Measurements from ENCODE around the gene IL13.

The IL13 gene

GRCh38 chr5:132677682-132678400 is 19.9 kb downstream of the IL13 start:
- Histone ChIP-seq H3K9ac (ENCODE audit: low read length) (no peak overlapping the region), H3K9me3 (ENCODE audit: control insufficient read depth, low read length) (no peaks in the 10 kb centered on the region), H3K4me1 (ENCODE audit: control insufficient read depth, insufficient read depth, low read length) (peaks cover 38% of the 10 kb centered on the region), H3K4me3 (ENCODE audit: low read length) (no peak overlapping the region), H3K27me3 (ENCODE audit: control insufficient read depth, insufficient read depth, low read length) (no peaks in the 10 kb centered on the region), H3K36me3 (ENCODE audit: control insufficient read depth, insufficient read depth, low read length) (no peaks in the 10 kb centered on the region)

DNA sequence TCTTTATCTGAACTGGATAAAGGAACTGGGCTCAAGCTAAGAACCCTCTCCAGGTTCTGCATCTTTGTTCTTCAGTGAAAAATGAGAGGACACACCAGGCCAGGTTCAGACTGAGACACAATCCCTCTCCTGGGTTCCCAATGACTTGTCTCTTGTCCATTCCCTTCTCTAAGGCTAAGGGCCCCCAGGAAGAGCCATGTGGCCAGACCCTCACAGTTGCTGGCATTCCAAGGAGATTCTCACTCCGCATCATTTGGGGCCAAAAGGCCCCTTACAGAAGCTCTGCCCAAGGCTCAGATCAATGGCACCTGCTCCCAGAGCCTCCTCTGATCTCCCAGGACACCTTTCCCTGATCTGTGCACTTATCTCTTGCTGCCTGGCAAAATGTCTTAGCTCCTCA is 20.8 kb downstream of the IL13 start:
- Histone ChIP-seq H3K4me1 (ENCODE audit: control insufficient read depth, insufficient read depth, low read length) (peaks cover 31% of the 10 kb centered on the region), H3K36me3 (ENCODE audit: control insufficient read depth, insufficient read depth, low read length) (no peaks in the 10 kb centered on the region), H3K4me3 (ENCODE audit: low read length) (no peak overlapping the region), H3K9me3 (ENCODE audit: control insufficient read depth, low read length) (no peaks in the 10 kb centered on the region), H3K9ac (ENCODE audit: low read length) (no peak overlapping the region), H3K27me3 (ENCODE audit: control insufficient read depth, insufficient read depth, low read length) (no peaks in the 10 kb centered on the region)

- Histone ChIP-seq H3K4me1 (ENCODE audit: control insufficient read depth, insufficient read depth, low read length) (peaks cover 29% of the 10 kb centered on the region), H3K9ac (ENCODE audit: low read length) (no peak overlapping the region), H3K4me3 (ENCODE audit: low read length) (no peak overlapping the region), H3K9me3 (ENCODE audit: control insufficient read depth, low read length) (no peaks in the 10 kb centered on the region), H3K27me3 (ENCODE audit: control insufficient read depth, insufficient read depth, low read length) (no peaks in the 10 kb centered on the region), H3K36me3 (ENCODE audit: control insufficient read depth, insufficient read depth, low read length) (no peaks in the 10 kb centered on the region)
These were observed 21.2 kb downstream of the IL13 start for GRCh38 chr5:132679166-132679565.

DNA sequence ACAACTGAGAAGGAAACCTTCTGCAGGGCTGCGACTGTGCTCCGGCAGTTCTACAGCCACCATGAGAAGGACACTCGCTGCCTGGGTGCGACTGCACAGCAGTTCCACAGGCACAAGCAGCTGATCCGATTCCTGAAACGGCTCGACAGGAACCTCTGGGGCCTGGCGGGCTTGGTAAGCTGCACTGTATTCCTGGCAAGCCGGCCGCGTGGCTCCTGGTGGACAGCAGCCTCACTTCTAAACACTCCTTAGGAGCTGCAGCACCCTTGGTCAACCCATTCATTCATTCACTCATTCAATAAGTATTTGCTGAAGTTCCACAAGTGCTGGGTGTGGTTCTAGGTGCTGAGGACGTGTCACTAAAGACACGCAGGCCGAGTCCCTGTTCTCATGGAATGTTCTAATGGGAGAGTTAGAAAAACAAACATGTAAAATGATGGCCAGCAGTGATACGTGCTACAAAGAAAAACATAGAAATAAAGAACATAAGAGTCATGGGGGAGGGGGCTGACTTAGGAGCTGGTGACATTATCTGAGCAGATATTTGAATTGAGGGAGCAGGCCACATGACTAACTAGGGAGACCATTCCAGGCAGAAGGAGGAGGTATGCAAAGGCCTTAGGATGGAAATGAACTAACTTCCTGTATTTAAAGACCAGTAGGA is 21.9 kb downstream of the IL13 start:
- Histone ChIP-seq H3K4me1 (ENCODE audit: control insufficient read depth, insufficient read depth, low read length) (peaks cover 22% of the 10 kb centered on the region), H3K27me3 (ENCODE audit: control insufficient read depth, insufficient read depth, low read length) (no peaks in the 10 kb centered on the region), H3K9me3 (ENCODE audit: control insufficient read depth, low read length) (no peaks in the 10 kb centered on the region), H3K4me3 (ENCODE audit: low read length) (no peak overlapping the region), H3K36me3 (ENCODE audit: control insufficient read depth, insufficient read depth, low read length) (no peaks in the 10 kb centered on the region), H3K9ac (ENCODE audit: low read length) (no peak overlapping the region)

GRCh38 chr5:132680780-132681475 is 23.0 kb downstream of the IL13 start:
- Histone ChIP-seq H3K9me3 (ENCODE audit: control insufficient read depth, low read length) (no peaks in the 10 kb centered on the region), H3K9ac (ENCODE audit: low read length) (no peak overlapping the region), H3K4me3 (ENCODE audit: low read length) (no peak overlapping the region), H3K27me3 (ENCODE audit: control insufficient read depth, insufficient read depth, low read length) (no peaks in the 10 kb centered on the region), H3K36me3 (ENCODE audit: control insufficient read depth, insufficient read depth, low read length) (no peaks in the 10 kb centered on the region), H3K4me1 (ENCODE audit: control insufficient read depth, insufficient read depth, low read length) (peaks cover 19% of the 10 kb centered on the region)

GRCh38 chr5:132681476-132681831 is 23.5 kb downstream of the IL13 start:
- H3K4me3 ChIP-seq (ENCODE audit: low read length), result no peak overlapping the region
- no peaks in the 10 kb centered on the region for H3K36me3 ChIP-seq (ENCODE audit: control insufficient read depth, insufficient read depth, low read length)
- H3K9me3 ChIP-seq (ENCODE audit: control insufficient read depth, low read length), result no peaks in the 10 kb centered on the region
- no peaks in the 10 kb centered on the region for H3K27me3 ChIP-seq (ENCODE audit: control insufficient read depth, insufficient read depth, low read length)
- H3K4me1 ChIP-seq (ENCODE audit: control insufficient read depth, insufficient read depth, low read length), result peaks cover 19% of the 10 kb centered on the region
- H3K9ac ChIP-seq (ENCODE audit: low read length), result no peak overlapping the region

GRCh38 chr5:132681983-132682382 is 24.0 kb downstream of the IL13 start:
- no peaks in the 10 kb centered on the region for H3K27me3 ChIP-seq (ENCODE audit: control insufficient read depth, insufficient read depth, low read length)
- H3K4me1 ChIP-seq (ENCODE audit: control insufficient read depth, insufficient read depth, low read length), result peaks cover 15% of the 10 kb centered on the region
- H3K9me3 ChIP-seq (ENCODE audit: control insufficient read depth, low read length), result no peaks in the 10 kb centered on the region
- no peak overlapping the region for H3K4me3 ChIP-seq (ENCODE audit: low read length)
- H3K9ac ChIP-seq (ENCODE audit: low read length), result no peak overlapping the region
- H3K36me3 ChIP-seq (ENCODE audit: control insufficient read depth, insufficient read depth, low read length), result no peaks in the 10 kb centered on the region

DNA sequence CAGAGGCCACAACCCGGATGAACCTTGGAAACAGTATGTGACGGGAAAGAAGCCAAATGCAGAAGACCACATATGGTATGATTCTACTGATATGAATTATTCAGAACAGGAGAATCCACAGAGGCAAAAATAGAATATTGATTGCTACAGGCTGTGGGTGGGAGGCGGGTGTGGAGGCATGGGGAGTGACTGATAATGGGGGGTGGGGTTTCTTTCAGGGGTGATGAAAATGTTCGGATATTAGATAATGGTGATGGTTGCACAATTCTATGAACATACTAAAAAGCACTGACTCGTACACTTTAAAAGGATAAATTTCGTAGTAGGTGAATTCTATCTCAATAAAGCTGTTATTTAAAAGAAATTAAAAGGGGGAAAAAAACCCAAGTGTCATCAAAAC is 26.5 kb downstream of the IL13 start:
- no peak overlapping the region for H3K9ac ChIP-seq (ENCODE audit: low read length)
- no peaks in the 10 kb centered on the region for H3K36me3 ChIP-seq (ENCODE audit: control insufficient read depth, insufficient read depth, low read length)
- H3K9me3 ChIP-seq (ENCODE audit: control insufficient read depth, low read length), result no peaks in the 10 kb centered on the region
- H3K4me1 ChIP-seq (ENCODE audit: control insufficient read depth, insufficient read depth, low read length), result peaks cover 6% of the 10 kb centered on the region
- no peak overlapping the region for H3K4me3 ChIP-seq (ENCODE audit: low read length)
- H3K27me3 ChIP-seq (ENCODE audit: control insufficient read depth, insufficient read depth, low read length), result no peaks in the 10 kb centered on the region

- Histone ChIP-seq H3K9me3 (ENCODE audit: control insufficient read depth, low read length) (no peaks in the 10 kb centered on the region), H3K36me3 (ENCODE audit: control insufficient read depth, insufficient read depth, low read length) (no peaks in the 10 kb centered on the region), H3K27me3 (ENCODE audit: control insufficient read depth, insufficient read depth, low read length) (no peaks in the 10 kb centered on the region), H3K9ac (ENCODE audit: low read length) (no peak overlapping the region), H3K4me1 (ENCODE audit: control insufficient read depth, insufficient read depth, low read length) (no peaks in the 10 kb centered on the region), H3K4me3 (ENCODE audit: low read length) (no peak overlapping the region)
These were observed 27.1 kb downstream of the IL13 start for GRCh38 chr5:132684922-132685720.

DNA sequence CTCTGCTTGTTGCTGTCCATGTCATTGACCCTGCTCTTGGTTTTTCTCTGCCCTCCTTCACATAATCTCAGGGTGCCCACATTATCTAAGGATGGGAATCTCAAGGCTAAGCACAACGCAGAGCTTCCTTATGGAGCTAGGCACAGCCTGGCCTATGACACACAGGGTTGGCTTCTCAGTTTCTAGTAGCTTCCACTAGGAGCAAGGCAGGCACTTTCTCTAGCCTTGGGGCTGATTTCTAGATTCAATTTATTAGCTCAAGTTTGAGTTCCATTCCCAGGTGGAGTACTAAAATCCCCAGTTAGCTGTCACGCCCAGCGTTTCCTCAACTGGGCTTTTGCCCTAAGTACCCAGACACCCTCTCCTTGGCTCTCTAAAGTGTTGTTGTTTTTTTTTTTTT is 28.2 kb downstream of the IL13 start:
- Histone ChIP-seq H3K36me3 (ENCODE audit: control insufficient read depth, insufficient read depth, low read length) (no peaks in the 10 kb centered on the region), H3K4me1 (ENCODE audit: control insufficient read depth, insufficient read depth, low read length) (no peaks in the 10 kb centered on the region), H3K9me3 (ENCODE audit: control insufficient read depth, low read length) (no peaks in the 10 kb centered on the region), H3K9ac (ENCODE audit: low read length) (no peak overlapping the region), H3K27me3 (ENCODE audit: control insufficient read depth, insufficient read depth, low read length) (no peaks in the 10 kb centered on the region), H3K4me3 (ENCODE audit: low read length) (no peak overlapping the region)

DNA sequence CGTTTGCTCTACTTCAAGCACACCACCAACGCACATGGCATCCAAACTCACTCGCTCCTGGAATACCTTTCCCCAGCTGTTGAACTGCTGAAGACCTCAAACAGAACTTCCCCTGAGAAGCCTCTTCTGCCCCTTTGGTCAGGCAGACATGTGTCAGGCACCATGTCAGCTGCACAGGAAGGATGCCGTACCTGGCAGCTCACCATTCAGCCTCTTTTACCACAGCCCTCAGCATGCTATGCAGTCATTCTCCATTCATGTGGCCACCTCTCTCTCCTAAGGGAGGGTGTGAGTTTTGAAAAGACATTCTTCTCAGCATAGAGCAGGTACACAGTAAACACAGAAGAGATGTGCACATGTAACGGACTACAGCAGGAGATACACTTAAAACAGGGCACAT is 30.0 kb downstream of the IL13 start:
- Histone ChIP-seq H3K9ac (ENCODE audit: low read length) (no peak overlapping the region), H3K27me3 (ENCODE audit: control insufficient read depth, insufficient read depth, low read length) (no peaks in the 10 kb centered on the region), H3K4me3 (ENCODE audit: low read length) (no peak overlapping the region), H3K4me1 (ENCODE audit: control insufficient read depth, insufficient read depth, low read length) (no peaks in the 10 kb centered on the region), H3K9me3 (ENCODE audit: control insufficient read depth, low read length) (no peaks in the 10 kb centered on the region), H3K36me3 (ENCODE audit: control insufficient read depth, insufficient read depth, low read length) (no peaks in the 10 kb centered on the region)

All from mucosa of stomach (tissue), 1 donor.